Esophagus squamous epithelium (tissue), 4 donors: ENCODE measurements around the gene ARHGEF37.

Experiments
- CTCF ChIP-seq, 6 experiments: fragments of 450-650 bp in 4 of 6; fragments of 200-600 bp in 2 of 6; sonication (generic) in 2 of 6; IDR thresholded peaks; one replicate each; pipeline ENCODE4 v1.5.1; 2016 to 2019; ENCODE audit warnings: antibody characterized with exemption in 6 of 6, mild to moderate bottlenecking in 4 of 6, moderate library complexity in 4 of 6
- POLR2A ChIP-seq, 4 donors: fragments of 450-650 bp; IDR thresholded peaks; one replicate each; pipeline ENCODE4 v1.6.1; 2017; ENCODE audit warnings: antibody characterized with exemption in 4 of 4, mild to moderate bottlenecking in 4 of 4, moderate library complexity in 3 of 4

- TF ChIP-seq CTCF (IDR thresholded peaks at IDR 0.05) (no peak), POLR2A (IDR thresholded peaks at IDR 0.05) (no peak)
These were observed 41.2 kb downstream of the ARHGEF37 start for GRCh38 chr5:149622466-149622865.
